IMR-90 (cell line): ENCODE data around the gene ARRDC1. TPM values are rescaled to one million over a fixed set of nuclear protein-coding genes. Genes with fewer than 3 reads are reported as not detected.

Experiments used
- ATAC-seq: fragments of 200-7000 bp; cut with Tn5 transposase; 2 replicates; pipeline ENCODE4 v1.9.1; 2020; ENCODE audit warnings: low read depth, mild to moderate bottlenecking, moderate library complexity
- BruUV-seq: library from RNA; stranded (reverse); fragments of 400-500 nt; replicated peaks from 2 replicates; lab custom pipeline; 2021; lab: Mats Ljungman, UMichigan
- CTCF ChIA-PET: fragments of 300-600 bp; formaldehyde crosslinking; extraction: SDS; loops from one replicate; lab custom pipeline; 2021; ENCODE audit warnings: antibody characterized with exemption; lab: Yijun Ruan, JAX
- POLR2A ChIA-PET: fragments of 300-600 bp; sonication (Branson Sonifier 250); formaldehyde crosslinking; loops from one replicate; lab custom pipeline; 2022; ENCODE audit warnings: antibody characterized with exemption; ENCODE audit not compliant: unreplicated experiment; lab: Charles Lee
- DNase-seq: peaks from one replicate; pipeline ENCODE4 v3.0.0; 2013
- H2AFZ ChIP-seq: replicated peaks from 2 replicates; pipeline ENCODE3; 2013; ENCODE audit warnings: low read length, mild to moderate bottlenecking; ENCODE audit not compliant: poor library complexity
- H2AK5ac ChIP-seq: 2 replicates; pipeline ENCODE4 v1.6.1; 2013; ENCODE audit warnings: low read depth, low read length, inconsistent platforms
- H2AK9ac ChIP-seq: replicated peaks from 2 replicates; pipeline ENCODE3; 2013; ENCODE audit warnings: mild to moderate bottlenecking, low read depth, low read length, moderate library complexity; ENCODE audit not compliant: poor library complexity
- H2BK120ac ChIP-seq: 2 replicates; pipeline ENCODE4 v1.6.1; 2013; ENCODE audit warnings: low read depth, low read length, inconsistent platforms
- H2BK15ac ChIP-seq: 3 replicates; pipeline ENCODE4 v1.6.1; 2013; ENCODE audit warnings: low read depth, low read length, inconsistent platforms
- H2BK20ac ChIP-seq: 2 replicates; pipeline ENCODE4 v1.6.1; 2013; ENCODE audit warnings: low read depth, mild to moderate bottlenecking, inconsistent platforms, low read length, moderate library complexity
- H2BK5ac ChIP-seq: 2 replicates; pipeline ENCODE4 v1.6.1; 2013; ENCODE audit warnings: mild to moderate bottlenecking, low read depth, low read length, inconsistent platforms; ENCODE audit not compliant: poor library complexity, severe bottlenecking
- H3K14ac ChIP-seq: replicated peaks from 2 replicates; pipeline ENCODE4 v1.6.1; 2013; ENCODE audit warnings: low read depth, low read length, inconsistent platforms
- H3K18ac ChIP-seq: 2 replicates; pipeline ENCODE4 v1.6.1; 2013; ENCODE audit warnings: low read depth, low read length, control low read depth
- H3K23ac ChIP-seq: 2 replicates; pipeline ENCODE4 v1.6.1; 2013; ENCODE audit warnings: low read depth, low read length, inconsistent platforms
- H3K27ac ChIP-seq: 2 replicates; pipeline ENCODE4 v1.5.1; 2013; ENCODE audit warnings: mild to moderate bottlenecking, control low read depth, low read length; ENCODE audit not compliant: insufficient read depth
- H3K27me3 ChIP-seq: 2 replicates; pipeline ENCODE4 v1.6.1; 2013; ENCODE audit warnings: low read length; ENCODE audit not compliant: control insufficient read depth, insufficient read depth
- H3K36me3 ChIP-seq: 2 replicates; pipeline ENCODE4 v1.6.1; 2013; ENCODE audit warnings: low read length, mixed read lengths; ENCODE audit not compliant: control insufficient read depth, insufficient read depth
- H3K4ac ChIP-seq: 2 replicates; pipeline ENCODE4 v1.6.1; 2013; ENCODE audit warnings: low read depth, low read length, inconsistent platforms
- H3K4me1 ChIP-seq: 2 replicates; pipeline ENCODE4 v1.6.1; 2013; ENCODE audit warnings: low read length, mixed read lengths; ENCODE audit not compliant: control insufficient read depth, insufficient read depth
- H3K4me2 ChIP-seq: 2 replicates; pipeline ENCODE4 v1.6.1; 2013; ENCODE audit warnings: low read depth, mild to moderate bottlenecking, control low read depth, low read length, moderate library complexity
- H3K4me3 ChIP-seq: 2 replicates; pipeline ENCODE4 v1.5.1; 2013; ENCODE audit warnings: low read depth, mild to moderate bottlenecking, control low read depth, low read length, moderate library complexity; ENCODE audit not compliant: insufficient read depth
- H3K56ac ChIP-seq: 2 replicates; pipeline ENCODE4 v1.6.1; 2013; ENCODE audit warnings: low read length, inconsistent platforms; ENCODE audit not compliant: insufficient read depth; ENCODE audit errors: extremely low read depth
- H3K79me1 ChIP-seq, 2 experiments: 2 replicates each; pipeline ENCODE4 v1.6.1; 2013; ENCODE audit warnings: low read length in 2 of 2, inconsistent platforms in 1 of 2, low read depth in 1 of 2
- H3K9ac ChIP-seq: 2 replicates; pipeline ENCODE4 v1.6.1; 2013; ENCODE audit warnings: low read depth, low read length, control low read depth
- H3K9me1 ChIP-seq: 2 replicates; pipeline ENCODE4 v1.6.1; 2013; ENCODE audit warnings: low read length, inconsistent platforms; ENCODE audit not compliant: insufficient read depth
- H3K9me3 ChIP-seq: 2 replicates; pipeline ENCODE4 v1.6.1; 2013; ENCODE audit warnings: low read length; ENCODE audit not compliant: control insufficient read depth, insufficient read depth
- H4K20me1 ChIP-seq: 2 replicates; pipeline ENCODE4 v1.6.1; 2013; ENCODE audit warnings: low read length, inconsistent platforms; ENCODE audit not compliant: insufficient read depth
- H4K5ac ChIP-seq: 2 replicates; pipeline ENCODE4 v1.6.1; 2013; ENCODE audit warnings: mild to moderate bottlenecking, low read depth, low read length, control low read depth
- H4K8ac ChIP-seq, 2 experiments: 2 replicates each; pipeline ENCODE4 v1.6.1; 2013; ENCODE audit warnings: low read depth in 2 of 2, low read length in 2 of 2, control low read depth in 1 of 2, inconsistent platforms in 1 of 2
- H4K91ac ChIP-seq: 2 replicates; pipeline ENCODE4 v1.6.1; 2013; ENCODE audit warnings: low read depth, low read length, inconsistent platforms; ENCODE audit not compliant: insufficient read depth
- BHLHE40 ChIP-seq: fragments of 150-350 bp; IDR thresholded peaks from 2 replicates; pipeline ENCODE4 v1.6.1; 2016; ENCODE audit warnings: mild to moderate bottlenecking, low read depth, low read length
- CEBPB ChIP-seq: IDR thresholded peaks from 2 replicates; pipeline ENCODE4 v1.6.1; 2012; ENCODE audit warnings: low read depth, low read length, improper control_type of control experiment
- CHD1 ChIP-seq: IDR thresholded peaks from 2 replicates; pipeline ENCODE4 v1.6.1; 2012; ENCODE audit warnings: low read depth, low read length, improper control_type of control experiment
- FOS ChIP-seq: fragments of 150-350 bp; IDR thresholded peaks from 2 replicates; pipeline ENCODE4 v1.6.1; 2016; ENCODE audit warnings: low read depth, low read length
- MAFK ChIP-seq: IDR thresholded peaks from 2 replicates; pipeline ENCODE4 v1.6.1; 2012; ENCODE audit warnings: low read depth, low read length, improper control_type of control experiment
- MAZ ChIP-seq: IDR thresholded peaks from 2 replicates; pipeline ENCODE4 v1.6.1; 2012; ENCODE audit warnings: low read depth, mild to moderate bottlenecking, low read length, improper control_type of control experiment, moderate library complexity, borderline replicate concordance
- MXI1 ChIP-seq: IDR thresholded peaks from 2 replicates; pipeline ENCODE4 v1.6.1; 2012; ENCODE audit warnings: low read depth, mild to moderate bottlenecking, low read length, moderate library complexity, borderline replicate concordance
- NFE2L2 ChIP-seq: fragments of 150-350 bp; IDR thresholded peaks from 2 replicates; pipeline ENCODE4 v1.6.1; 2016; ENCODE audit warnings: low read depth, mild to moderate bottlenecking, low read length
- POLR2A ChIP-seq: IDR thresholded peaks from 2 replicates; pipeline ENCODE4 v1.6.1; 2012; ENCODE audit warnings: mild to moderate bottlenecking, low read depth, low read length
- RAD21 ChIP-seq: IDR thresholded peaks from 2 replicates; pipeline ENCODE4 v1.6.1; 2012; ENCODE audit warnings: low read length, improper control_type of control experiment
- RCOR1 ChIP-seq: IDR thresholded peaks from 2 replicates; pipeline ENCODE4 v1.6.1; 2012; ENCODE audit warnings: mild to moderate bottlenecking, low read length, improper control_type of control experiment; ENCODE audit not compliant: insufficient replicate concordance
- RFX5 ChIP-seq: IDR thresholded peaks from 2 replicates; pipeline ENCODE4 v1.8.0; 2012; ENCODE audit warnings: low read depth, mild to moderate bottlenecking, low read length, moderate library complexity
- SMC3 ChIP-seq: fragments of 150-350 bp; IDR thresholded peaks from 2 replicates; pipeline ENCODE4 v1.6.1; 2016; ENCODE audit warnings: low read depth, mild to moderate bottlenecking, antibody characterized with exemption, low read length, moderate library complexity
- WGBS, 2 experiments: methylation state at CpG; one replicate each; pipeline versions ENCODE4 v1.1.5 to v1.1.7; 2013; ENCODE audit warnings: missing lambda C conversion rate in 2 of 2; ENCODE audit not compliant: insufficient read length in 1 of 2; ENCODE audit errors: extremely low coverage in 2 of 2; 5-methylcytosine and 5-hydroxymethylcytosine counted together
- dilution Hi-C: fragments of 300-500 bp; cut with HindIII; formaldehyde crosslinking; loops from one replicate; pipeline ENCODE4 v1.14.3; 2018; ENCODE audit warnings: low sequenced_read_pairs; ENCODE audit not compliant: unreplicated experiment
- in situ Hi-C: fragments of 300-500 bp; cut with MboI; formaldehyde crosslinking; loops from 3 replicates; pipeline ENCODE4 v1.14.3; 2019; ENCODE audit warnings: low sequenced_read_pairs, inconsistent platforms, mixed read lengths
- intact Hi-C: fragments of 100-400 bp; cut with micrococcal nuclease; formaldehyde crosslinking; loops from 2 replicates; pipeline ENCODE4 v1.10.0; 2022
- polyA plus RNA-seq, 3 experiments: library from polyadenylated mRNA; depleted of rRNA; stranded (reverse); fragments of >200 nt; gene quantifications; 2 replicates each; pipeline ENCODE4 v1.2.3, GENCODE V29; 2012; ENCODE audit warnings: low replicate concordance in 1 of 3
- total RNA-seq: library from RNA; depleted of rRNA; stranded (reverse); fragments of >200 nt; gene quantifications from 2 replicates; pipeline ENCODE4 v1.2.3, GENCODE V29; 2012
- TF ChIP-seq, protein P1 (sequence below): conservative IDR thresholded peaks from 2 replicates; pipeline ENCODE4 v1.5.1; 2012; ENCODE audit warnings: mild to moderate bottlenecking, low read depth, low read length, improper control_type of control experiment
- TF ChIP-seq, protein P2 (sequence below): fragments of 150-350 bp; IDR thresholded peaks from 2 replicates; pipeline ENCODE4 v1.6.1; 2016; ENCODE audit warnings: low read depth, mild to moderate bottlenecking, low read length, moderate library complexity, borderline replicate concordance
- TF ChIP-seq, protein P3 (sequence below): fragments of 150-350 bp; IDR thresholded peaks from 2 replicates; pipeline ENCODE4 v1.6.1; 2017; ENCODE audit warnings: mild to moderate bottlenecking, antibody characterized with exemption, low read length, low read depth

Gene ARRDC1
- total and polyA plus RNA-seq, 2 of the 4 experiments (the other 2 are of a cell fraction): 7.7 to 41.4 TPM

DNA sequence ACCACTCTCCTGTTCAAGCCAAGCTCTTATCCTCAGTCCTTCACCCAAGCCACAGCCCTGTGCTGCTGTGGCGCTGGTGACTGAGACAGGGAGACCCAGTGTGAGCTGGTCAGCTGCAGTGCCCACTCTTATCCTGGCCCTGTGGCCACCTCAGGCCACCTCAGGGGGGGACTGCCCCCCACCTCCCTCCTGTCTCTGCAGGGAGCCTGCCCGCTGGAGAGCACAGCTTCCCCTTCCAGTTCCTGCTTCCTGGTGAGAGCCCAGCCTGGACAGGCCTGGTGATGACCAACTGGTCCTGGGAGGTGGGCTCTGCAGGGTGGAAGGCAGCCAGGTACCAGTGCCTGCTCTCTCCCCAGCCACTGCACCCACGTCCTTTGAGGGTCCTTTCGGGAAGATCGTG is 7.8 kb downstream of the ARRDC1 start:
- Histone ChIP-seq H2AK5ac (peak overlapping the region; percentile 67; the same call in 1 of the 2 replicates), H3K9me1 (peaks cover 29% of the 10 kb centered on the region), H2BK15ac (no peak overlapping the region), H4K91ac (no peak overlapping the region), H3K79me1 (peaks cover 28 to 62% of the 10 kb centered on the region in 2 experiments), H3K36me3 (peaks cover 26% of the 10 kb centered on the region), H2BK120ac (0 out of 2 replicates have a peak overlapping the region, but pooled peaks have one; percentile 36), H4K5ac (no peak overlapping the region), H3K4me2 (no peak overlapping the region), H3K23ac (no peak overlapping the region), H3K4me3 (no peak overlapping the region), H3K27ac (no peak overlapping the region), H2BK5ac (no peak overlapping the region), H3K4me1 (peaks cover 16% of the 10 kb centered on the region), H3K56ac (no peak overlapping the region), H2AFZ (peak overlapping the region; percentile 41), H2BK20ac (no peak overlapping the region), H3K4ac (peak overlapping the region; percentile 71; the same call in 1 of the 2 replicates), H3K27me3 (no peaks in the 10 kb centered on the region), H2AK9ac (peak overlapping the region; percentile 99), H3K14ac (no peak overlapping the region), H4K20me1 (peaks cover 19% of the 10 kb centered on the region), H3K9ac (no peak overlapping the region), H3K9me3 (no peaks in the 10 kb centered on the region), H4K8ac (peak overlapping the region in 1 of 2 experiments; percentile 84; a peak in 1 of 4 replicates), H3K18ac (no peak overlapping the region)
- TF ChIP-seq CHD1: no peak
- no peak for TF ChIP-seq RAD21
- TF ChIP-seq BHLHE40: no peak
- TF ChIP-seq MAZ: no peak
- no peak for TF ChIP-seq MAFK
- TF ChIP-seq, protein P1, sequence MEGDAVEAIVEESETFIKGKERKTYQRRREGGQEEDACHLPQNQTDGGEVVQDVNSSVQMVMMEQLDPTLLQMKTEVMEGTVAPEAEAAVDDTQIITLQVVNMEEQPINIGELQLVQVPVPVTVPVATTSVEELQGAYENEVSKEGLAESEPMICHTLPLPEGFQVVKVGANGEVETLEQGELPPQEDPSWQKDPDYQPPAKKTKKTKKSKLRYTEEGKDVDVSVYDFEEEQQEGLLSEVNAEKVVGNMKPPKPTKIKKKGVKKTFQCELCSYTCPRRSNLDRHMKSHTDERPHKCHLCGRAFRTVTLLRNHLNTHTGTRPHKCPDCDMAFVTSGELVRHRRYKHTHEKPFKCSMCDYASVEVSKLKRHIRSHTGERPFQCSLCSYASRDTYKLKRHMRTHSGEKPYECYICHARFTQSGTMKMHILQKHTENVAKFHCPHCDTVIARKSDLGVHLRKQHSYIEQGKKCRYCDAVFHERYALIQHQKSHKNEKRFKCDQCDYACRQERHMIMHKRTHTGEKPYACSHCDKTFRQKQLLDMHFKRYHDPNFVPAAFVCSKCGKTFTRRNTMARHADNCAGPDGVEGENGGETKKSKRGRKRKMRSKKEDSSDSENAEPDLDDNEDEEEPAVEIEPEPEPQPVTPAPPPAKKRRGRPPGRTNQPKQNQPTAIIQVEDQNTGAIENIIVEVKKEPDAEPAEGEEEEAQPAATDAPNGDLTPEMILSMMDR: no peak
- TF ChIP-seq, protein P2, sequence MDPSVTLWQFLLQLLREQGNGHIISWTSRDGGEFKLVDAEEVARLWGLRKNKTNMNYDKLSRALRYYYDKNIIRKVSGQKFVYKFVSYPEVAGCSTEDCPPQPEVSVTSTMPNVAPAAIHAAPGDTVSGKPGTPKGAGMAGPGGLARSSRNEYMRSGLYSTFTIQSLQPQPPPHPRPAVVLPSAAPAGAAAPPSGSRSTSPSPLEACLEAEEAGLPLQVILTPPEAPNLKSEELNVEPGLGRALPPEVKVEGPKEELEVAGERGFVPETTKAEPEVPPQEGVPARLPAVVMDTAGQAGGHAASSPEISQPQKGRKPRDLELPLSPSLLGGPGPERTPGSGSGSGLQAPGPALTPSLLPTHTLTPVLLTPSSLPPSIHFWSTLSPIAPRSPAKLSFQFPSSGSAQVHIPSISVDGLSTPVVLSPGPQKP: no peak
- TF ChIP-seq SMC3: no peak
- no peak for TF ChIP-seq MXI1
- no peak for TF ChIP-seq FOS
- TF ChIP-seq, protein P3, sequence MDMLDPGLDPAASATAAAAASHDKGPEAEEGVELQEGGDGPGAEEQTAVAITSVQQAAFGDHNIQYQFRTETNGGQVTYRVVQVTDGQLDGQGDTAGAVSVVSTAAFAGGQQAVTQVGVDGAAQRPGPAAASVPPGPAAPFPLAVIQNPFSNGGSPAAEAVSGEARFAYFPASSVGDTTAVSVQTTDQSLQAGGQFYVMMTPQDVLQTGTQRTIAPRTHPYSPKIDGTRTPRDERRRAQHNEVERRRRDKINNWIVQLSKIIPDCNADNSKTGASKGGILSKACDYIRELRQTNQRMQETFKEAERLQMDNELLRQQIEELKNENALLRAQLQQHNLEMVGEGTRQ: no peak
- no peak for TF ChIP-seq RFX5
- no peak for TF ChIP-seq POLR2A
- TF ChIP-seq RCOR1: no peak
- TF ChIP-seq CEBPB: no peak
- TF ChIP-seq NFE2L2: no peak
- in situ Hi-C loops: no loop called here
- BruUV-seq: no TSS peak
- POLR2A ChIA-PET: no interaction called here
- CTCF ChIA-PET: no interaction called here
- WGBS, 2 experiments: 96% methylated on average over 4 of the region's 5 CpGs; no CpG with 5 or more reads in 1 of the 2 experiments
- dilution Hi-C loops: no loop called here
- DNase-seq (no peak), ATAC-seq (no peak)
- intact Hi-C loops: no loop called here
